ENCODE measurements around the gene ATRNL1.

The ATRNL1 gene

GRCh38 chr10:115706488-115707076 lies 613.4 kb downstream of the ATRNL1 start:
- TF ChIP-seq CTCF (IDR thresholded peaks at IDR 0.05; ENCODE audit: insufficient read depth, low read depth, low read length, missing control alignments): peak; percentile 54
- no peak overlapping the region for H3K4me3 ChIP-seq (ENCODE audit: low read length)
- DNase-seq (ENCODE audit: low read depth): peak; percentile 41

- peak; percentile 4 for TF ChIP-seq CTCF (IDR thresholded peaks at IDR 0.05; ENCODE audit: insufficient read depth, low read depth, low read length, missing control alignments)
- peak; percentile 12 for DNase-seq (ENCODE audit: low read depth)
- H3K4me3 ChIP-seq (ENCODE audit: low read length): no peak overlapping the region
These were observed 617.0 kb downstream of the ATRNL1 start for GRCh38 chr10:115710136-115710535.

- DNase-seq (ENCODE audit: low read depth): no peak
- no peak for TF ChIP-seq CTCF (IDR thresholded peaks at IDR 0.05; ENCODE audit: insufficient read depth, low read depth, low read length, missing control alignments)
- H3K4me3 ChIP-seq (ENCODE audit: low read length): no peak overlapping the region
These were observed 618.1 kb downstream of the ATRNL1 start for GRCh38 chr10:115711306-115711705.

- DNase-seq (ENCODE audit: low read depth): no peak
- no peak overlapping the region for H3K4me3 ChIP-seq (ENCODE audit: low read length)
- no peak for TF ChIP-seq CTCF (IDR thresholded peaks at IDR 0.05; ENCODE audit: insufficient read depth, low read depth, low read length, missing control alignments)
These were observed 627.0 kb downstream of the ATRNL1 start for GRCh38 chr10:115720121-115720520.

GRCh38 chr10:115727129-115727528 lies 634.0 kb downstream of the ATRNL1 start:
- no peak for DNase-seq (ENCODE audit: low read depth)
- no peak for TF ChIP-seq CTCF (IDR thresholded peaks at IDR 0.05; ENCODE audit: insufficient read depth, low read depth, low read length, missing control alignments)
- H3K4me3 ChIP-seq (ENCODE audit: low read length): no peak overlapping the region

- H3K4me3 ChIP-seq (ENCODE audit: low read length): no peak overlapping the region
- no peak for TF ChIP-seq CTCF (IDR thresholded peaks at IDR 0.05; ENCODE audit: insufficient read depth, low read depth, low read length, missing control alignments)
- DNase-seq (ENCODE audit: low read depth): no peak
These were observed 650.9 kb downstream of the ATRNL1 start for GRCh38 chr10:115744089-115744488.

- no peak for DNase-seq (ENCODE audit: low read depth)
- H3K4me3 ChIP-seq (ENCODE audit: low read length): no peak overlapping the region
- no peak for TF ChIP-seq CTCF (IDR thresholded peaks at IDR 0.05; ENCODE audit: insufficient read depth, low read depth, low read length, missing control alignments)
These were observed 652.8 kb downstream of the ATRNL1 start for GRCh38 chr10:115745943-115746342.

Data from epithelial cell of esophagus (primary cell).